Germinal center (tissue), 1 donor: ENCODE data around the gene LTB4R.
"Not testable (repeated sequence)": the region's sequence is repeated elsewhere in the genome, so short reads cannot be mapped to it uniquely, and the experiment has no call there.

Experiments
- DNase-seq: peaks from one replicate; pipeline ENCODE4 v3.0.0; 2012; ENCODE audit warnings: mixed read lengths, low spot score

The LTB4R gene

GRCh38 chr14:24343795-24344660 is 32.7 kb downstream of the LTB4R start:
- no peak for DNase-seq

DNA sequence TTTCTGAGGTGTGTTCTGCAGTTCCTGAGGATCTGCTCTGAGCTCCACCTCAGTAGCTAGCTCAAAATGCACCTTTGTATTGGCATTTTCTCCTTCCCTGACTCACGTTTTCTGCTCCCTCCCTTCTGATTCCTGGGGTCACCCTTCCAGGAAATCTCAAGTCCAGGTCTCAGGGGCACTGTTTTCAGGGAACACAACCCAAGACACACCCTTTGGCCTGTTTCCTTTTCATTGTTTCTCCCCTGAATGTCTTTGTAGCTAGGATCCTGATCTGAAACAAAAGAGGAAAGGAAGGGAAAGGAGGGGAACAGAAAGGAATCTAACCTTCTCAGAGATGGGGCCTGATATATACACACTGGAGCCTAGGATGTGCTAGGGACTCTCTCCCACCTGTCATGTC is 35.8 kb downstream of the LTB4R start:
- DNase-seq: no peak

DNA sequence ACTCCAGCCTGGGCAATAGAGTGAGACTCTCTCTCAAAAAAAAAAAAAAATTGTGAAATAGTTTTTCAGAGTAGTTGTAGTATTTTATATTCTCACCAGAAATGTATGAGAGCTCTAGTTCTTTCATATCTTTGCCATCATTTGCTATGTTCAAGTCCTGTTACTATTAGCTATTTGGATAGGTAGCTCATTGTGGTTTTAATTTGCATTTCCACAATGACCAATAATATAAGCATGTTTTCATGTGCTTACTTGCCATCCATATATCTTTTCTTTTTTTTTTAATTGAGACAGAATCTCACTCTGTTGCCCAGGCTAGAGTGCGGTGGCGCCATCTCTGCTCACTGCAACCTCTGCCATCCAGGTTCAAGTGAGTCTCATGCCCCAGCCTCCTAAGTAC is 36.9 kb downstream of the LTB4R start:
- DNase-seq: no peak

DNA sequence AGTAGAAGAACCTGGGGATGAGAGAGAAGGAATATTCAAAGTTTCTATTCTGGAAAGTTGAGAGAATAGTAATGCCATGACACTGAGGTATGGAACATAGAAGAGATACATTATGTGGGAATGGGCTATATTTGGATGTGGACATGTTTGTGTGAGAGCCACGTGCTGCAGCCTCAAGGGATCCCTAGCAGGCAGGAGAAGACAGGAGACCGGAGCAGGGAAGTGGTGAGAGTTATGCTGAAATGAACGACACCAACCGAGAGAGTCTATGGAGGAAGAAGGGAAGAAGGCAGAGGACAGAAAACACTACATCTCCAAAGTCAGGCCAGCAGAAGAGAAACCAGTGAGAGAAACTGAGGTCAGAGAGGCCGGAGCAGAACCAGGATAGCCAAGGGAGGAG is 38.4 kb downstream of the LTB4R start:
- no peak for DNase-seq

DNA sequence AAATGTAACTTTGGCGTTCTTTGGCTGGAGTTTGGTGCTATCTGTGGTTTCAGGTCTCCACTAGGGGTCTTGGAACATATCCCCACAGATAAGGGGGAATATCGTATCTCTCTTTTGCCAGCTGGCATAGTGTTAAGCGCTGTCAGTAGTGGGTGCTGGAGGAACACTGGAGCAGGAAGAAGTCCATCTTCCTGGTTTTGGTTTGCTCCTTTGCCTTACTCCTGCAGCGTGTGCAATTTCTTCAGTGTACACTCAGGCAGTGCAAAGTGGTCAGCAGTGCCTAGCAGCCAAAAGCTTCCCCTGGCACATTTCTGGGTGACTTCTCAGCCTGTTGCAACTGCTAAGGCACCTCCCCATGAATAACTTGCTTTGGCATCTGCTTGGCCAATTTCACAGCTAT is 40.2 kb downstream of the LTB4R start:
- no peak for DNase-seq

DNA sequence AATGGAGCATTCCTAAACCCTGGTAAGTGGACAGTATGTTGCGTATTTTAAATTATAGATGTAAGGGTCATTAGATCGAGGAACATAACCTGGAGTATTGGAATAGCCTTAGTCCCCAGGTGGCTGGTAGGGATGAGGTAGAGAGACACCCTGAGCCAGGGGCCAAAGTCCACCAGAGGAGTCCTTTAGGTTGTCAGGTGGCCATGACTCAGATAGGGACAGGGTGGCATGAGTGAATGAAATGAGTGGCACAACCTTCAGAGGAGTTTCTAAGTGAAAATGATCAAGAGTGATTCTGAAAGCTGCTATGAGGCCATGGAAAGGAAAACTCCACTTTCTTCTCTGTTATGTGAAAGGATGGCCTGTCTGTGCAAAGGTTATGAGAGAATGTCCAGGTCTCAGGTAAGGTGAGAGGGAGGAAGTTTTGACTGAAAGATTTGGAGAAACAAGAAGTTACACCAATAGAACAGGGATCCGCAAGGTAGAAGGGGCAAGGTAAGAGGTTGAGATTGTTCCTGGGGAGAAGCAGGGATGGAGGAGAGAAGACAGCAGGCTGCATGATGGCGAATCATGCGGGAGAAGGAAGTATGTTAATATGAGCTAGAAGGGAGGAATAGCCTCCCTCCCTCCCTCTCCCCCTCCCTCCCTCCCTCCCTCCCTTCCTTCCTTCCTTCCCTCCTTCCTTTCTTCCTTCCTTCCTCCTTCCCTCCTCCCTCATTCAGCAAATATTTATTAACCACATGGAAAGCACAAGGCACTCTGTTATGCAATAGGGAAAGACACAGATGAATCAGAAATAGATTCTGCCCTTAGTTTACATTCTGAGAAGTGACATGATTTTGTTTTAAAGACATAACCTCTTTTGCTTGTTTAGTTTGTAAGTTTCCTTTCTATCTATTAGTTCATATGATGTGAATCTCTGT is 42.5 kb downstream of the LTB4R start:
- DNase-seq: no peak

DNA sequence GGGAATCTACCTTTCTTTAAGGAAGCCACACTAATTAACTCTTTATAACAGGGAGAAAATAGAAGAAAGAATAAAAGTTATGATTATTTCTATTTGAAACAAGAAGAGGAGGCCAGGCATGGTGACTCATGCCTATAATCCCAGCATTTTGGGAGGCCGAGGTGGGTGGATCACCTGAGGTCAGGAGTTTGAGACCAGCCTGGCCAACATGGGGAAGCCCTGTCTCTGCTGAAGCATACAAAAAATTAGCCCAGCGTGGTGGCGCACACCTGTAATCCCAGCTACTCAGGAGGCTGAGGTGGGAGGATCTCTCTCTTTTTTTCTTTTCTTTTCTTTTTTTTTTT is 43.2 kb downstream of the LTB4R start:
- not testable (repeated sequence) for DNase-seq

GRCh38 chr14:24355009-24355408 is 43.7 kb downstream of the LTB4R start:
- DNase-seq: no peak

DNA sequence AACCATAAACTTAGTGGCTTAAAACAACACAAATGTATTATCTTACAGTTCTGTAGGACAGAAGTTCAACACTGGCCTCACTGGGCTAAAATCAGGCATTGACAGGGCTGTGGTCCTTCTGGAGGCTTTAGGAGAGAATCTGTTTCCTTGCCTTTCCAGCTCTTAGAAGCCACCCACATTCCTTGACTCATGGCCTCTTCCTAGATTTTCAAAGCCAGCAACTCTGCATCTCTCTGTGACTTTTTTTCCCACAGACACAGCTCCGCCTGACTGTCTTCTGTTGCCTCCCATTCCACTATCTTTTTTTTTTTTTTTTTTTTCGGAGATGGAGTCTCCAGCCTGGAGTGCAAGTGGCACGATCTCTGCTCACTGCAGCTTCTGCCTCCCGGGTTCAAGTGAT is 44.9 kb downstream of the LTB4R start:
- no peak for DNase-seq

GRCh38 chr14:24360281-24360680 is 49.0 kb downstream of the LTB4R start:
- DNase-seq: no peak

- no peak for DNase-seq
Observed at GRCh38 chr14:24361326-24361725, 50.0 kb downstream of the LTB4R start.

DNA sequence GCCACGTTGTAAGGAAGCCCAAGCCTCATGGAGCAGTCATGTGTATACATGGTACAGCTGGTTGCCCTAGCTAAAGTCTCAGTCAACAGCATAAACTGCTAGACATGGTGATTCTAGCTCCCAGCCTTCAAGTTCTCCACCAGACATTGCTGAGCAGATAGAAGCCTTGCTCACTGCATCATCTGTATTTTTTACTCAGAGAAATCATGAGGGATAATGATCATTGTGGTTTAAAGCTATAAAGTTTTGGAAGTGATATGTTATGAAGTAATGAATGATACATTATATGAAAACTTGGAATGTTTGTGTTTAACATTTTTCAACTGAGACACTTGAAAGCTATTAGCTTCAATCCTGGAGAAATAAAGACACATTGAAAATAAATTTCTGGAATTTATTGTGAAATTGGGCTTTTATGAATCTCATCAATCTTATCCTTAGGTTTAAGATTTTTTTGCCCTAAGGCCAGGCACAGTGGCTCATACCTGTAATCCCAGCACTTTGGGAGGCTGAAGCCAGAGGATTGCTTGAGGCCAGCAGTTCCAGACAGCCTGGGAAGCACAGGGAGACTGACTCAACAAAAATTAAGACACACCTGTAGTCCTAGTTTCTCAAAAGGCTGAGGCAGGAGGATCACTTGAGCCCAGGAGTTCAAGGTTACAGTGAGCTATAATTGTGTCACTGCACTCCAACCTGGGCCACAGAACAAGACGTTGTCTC is 51.1 kb downstream of the LTB4R start:
- DNase-seq: no peak

- DNase-seq: no peak
Observed at GRCh38 chr14:24363401-24363800, 52.1 kb downstream of the LTB4R start.

DNA sequence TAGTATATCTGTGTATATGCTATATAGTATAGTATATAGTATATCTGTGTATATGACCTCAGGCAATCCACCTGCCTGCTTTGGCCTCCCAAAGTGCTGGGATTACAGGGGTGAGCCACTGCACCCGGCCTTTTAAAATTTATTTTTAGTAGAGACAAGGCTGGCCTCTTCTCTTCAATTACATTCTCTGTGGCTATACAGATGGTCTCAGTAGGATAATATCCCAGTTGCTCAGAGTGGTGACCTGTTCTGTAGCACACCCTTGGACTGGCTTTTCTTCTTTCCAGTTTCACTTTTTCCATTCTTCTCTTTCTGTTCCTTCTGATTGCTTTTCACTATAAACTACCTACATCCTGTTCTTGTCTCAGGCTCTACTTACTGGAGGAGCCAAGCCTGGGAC is 53.5 kb downstream of the LTB4R start:
- no peak for DNase-seq

GRCh38 chr14:24365600-24366412 is 54.5 kb downstream of the LTB4R start:
- DNase-seq: peak; percentile 84

GRCh38 chr14:24366413-24366720 is 55.1 kb downstream of the LTB4R start:
- no peak for DNase-seq

DNA sequence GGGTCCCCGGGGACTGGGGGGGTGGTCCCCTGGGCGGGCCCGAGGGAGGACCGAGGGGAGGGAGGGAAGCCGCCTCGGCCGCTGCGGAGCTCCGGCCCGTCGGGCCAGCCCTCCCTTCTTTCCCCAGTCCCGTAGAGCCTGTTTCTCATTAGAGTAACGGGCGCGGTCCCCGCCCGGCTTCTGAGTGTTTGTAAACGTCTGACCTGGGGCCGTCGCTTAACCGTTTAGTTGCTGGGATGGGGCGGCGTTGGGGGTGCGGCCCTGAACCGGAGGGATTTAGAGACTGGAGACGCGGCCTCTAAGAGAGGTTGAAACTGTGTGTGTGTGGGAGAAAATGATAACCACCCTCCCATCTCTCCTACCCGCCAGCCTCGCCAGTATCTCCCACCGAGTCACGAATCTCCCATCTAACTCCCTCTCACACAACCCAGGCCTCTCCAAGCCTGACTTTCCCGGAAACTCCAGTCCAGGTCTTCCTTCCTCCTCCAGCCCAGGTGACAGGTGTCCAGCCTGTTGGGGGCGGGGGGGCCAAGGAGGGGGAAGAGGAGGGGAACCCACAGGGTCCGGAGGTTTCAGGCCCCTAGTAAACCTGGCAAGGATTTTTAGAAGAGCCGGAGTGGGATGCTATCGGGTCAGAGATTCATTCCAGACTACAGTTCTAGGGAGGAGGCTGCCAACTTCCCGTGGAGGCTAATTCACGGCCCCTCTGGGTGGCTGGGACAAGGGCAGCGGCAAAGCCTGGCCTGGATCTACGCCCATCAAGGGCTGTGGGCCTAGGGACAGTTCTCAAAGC is 55.6 kb downstream of the LTB4R start:
- peak; percentile 93 for DNase-seq
